IMR-90 (cell line): ENCODE measurements around the gene LTB4R.

ENCODE experiments used
- BHLHE40 ChIP-seq: fragments of 150-350 bp; IDR thresholded peaks from 2 replicates; pipeline ENCODE4 v1.6.1; 2016; ENCODE audit warnings: mild to moderate bottlenecking, low read depth, low read length
- CEBPB ChIP-seq: IDR thresholded peaks from 2 replicates; pipeline ENCODE4 v1.6.1; 2012; ENCODE audit warnings: low read depth, low read length, improper control_type of control experiment
- CHD1 ChIP-seq: IDR thresholded peaks from 2 replicates; pipeline ENCODE4 v1.6.1; 2012; ENCODE audit warnings: low read depth, low read length, improper control_type of control experiment
- FOS ChIP-seq: fragments of 150-350 bp; IDR thresholded peaks from 2 replicates; pipeline ENCODE4 v1.6.1; 2016; ENCODE audit warnings: low read depth, low read length
- MAZ ChIP-seq: IDR thresholded peaks from 2 replicates; pipeline ENCODE4 v1.6.1; 2012; ENCODE audit warnings: low read depth, mild to moderate bottlenecking, low read length, improper control_type of control experiment, moderate library complexity, borderline replicate concordance
- MXI1 ChIP-seq: IDR thresholded peaks from 2 replicates; pipeline ENCODE4 v1.6.1; 2012; ENCODE audit warnings: low read depth, mild to moderate bottlenecking, low read length, moderate library complexity, borderline replicate concordance
- NFE2L2 ChIP-seq: fragments of 150-350 bp; IDR thresholded peaks from 2 replicates; pipeline ENCODE4 v1.6.1; 2016; ENCODE audit warnings: low read depth, mild to moderate bottlenecking, low read length
- POLR2A ChIP-seq: IDR thresholded peaks from 2 replicates; pipeline ENCODE4 v1.6.1; 2012; ENCODE audit warnings: mild to moderate bottlenecking, low read depth, low read length
- RAD21 ChIP-seq: IDR thresholded peaks from 2 replicates; pipeline ENCODE4 v1.6.1; 2012; ENCODE audit warnings: low read length, improper control_type of control experiment
- RFX5 ChIP-seq: IDR thresholded peaks from 2 replicates; pipeline ENCODE4 v1.8.0; 2012; ENCODE audit warnings: low read depth, mild to moderate bottlenecking, low read length, moderate library complexity
- SMC3 ChIP-seq: fragments of 150-350 bp; IDR thresholded peaks from 2 replicates; pipeline ENCODE4 v1.6.1; 2016; ENCODE audit warnings: low read depth, mild to moderate bottlenecking, antibody characterized with exemption, low read length, moderate library complexity
- TF ChIP-seq, protein P1 (sequence below): conservative IDR thresholded peaks from 2 replicates; pipeline ENCODE4 v1.5.1; 2012; ENCODE audit warnings: mild to moderate bottlenecking, low read depth, low read length, improper control_type of control experiment

DNA sequence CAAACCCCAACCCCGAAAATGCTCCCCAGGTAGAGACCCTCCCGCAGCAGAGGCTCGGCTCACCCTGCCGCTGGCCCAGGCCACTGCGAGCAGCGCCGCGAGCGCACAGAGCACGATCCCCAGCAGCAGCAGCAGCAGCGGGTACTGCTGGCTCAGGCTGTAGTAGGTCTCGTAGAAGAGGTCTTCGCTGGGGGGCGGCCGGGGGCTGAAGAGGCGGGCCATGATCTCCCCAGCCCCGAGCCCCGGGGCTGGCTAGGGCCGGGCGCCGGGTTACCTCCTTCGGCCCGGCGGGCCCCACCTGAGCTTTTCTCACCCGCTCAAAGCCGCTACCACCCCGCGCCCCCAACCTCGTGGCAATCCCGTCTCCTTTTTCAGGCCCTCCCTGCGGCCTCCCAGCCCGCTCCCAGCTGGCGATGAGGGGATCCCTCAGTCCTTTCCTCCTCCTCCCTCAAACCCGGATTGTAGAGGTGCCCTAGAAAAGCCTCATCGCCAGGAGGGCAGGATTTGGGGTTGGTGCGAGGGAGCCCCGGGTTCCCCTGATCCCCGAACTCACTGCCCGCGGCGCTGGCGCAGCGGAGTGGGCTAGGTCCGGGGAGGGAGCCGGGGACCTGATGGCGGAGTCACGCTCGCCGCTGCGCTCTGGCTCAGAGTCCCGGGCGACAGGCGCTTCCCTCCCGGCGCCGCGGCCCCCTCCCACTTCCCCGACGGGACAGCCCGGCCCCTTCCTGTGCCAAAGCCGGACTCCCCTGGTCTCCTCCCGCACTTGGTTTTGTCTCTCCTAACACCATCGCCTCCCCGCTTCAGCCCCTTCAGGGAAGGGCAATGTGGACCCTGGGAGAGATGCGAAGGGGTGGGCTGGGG is 23.4 kb downstream of the LTB4R start, which contains the start of gene ADCY4:
- TF ChIP-seq RAD21 = no peak
- TF ChIP-seq, protein P1, sequence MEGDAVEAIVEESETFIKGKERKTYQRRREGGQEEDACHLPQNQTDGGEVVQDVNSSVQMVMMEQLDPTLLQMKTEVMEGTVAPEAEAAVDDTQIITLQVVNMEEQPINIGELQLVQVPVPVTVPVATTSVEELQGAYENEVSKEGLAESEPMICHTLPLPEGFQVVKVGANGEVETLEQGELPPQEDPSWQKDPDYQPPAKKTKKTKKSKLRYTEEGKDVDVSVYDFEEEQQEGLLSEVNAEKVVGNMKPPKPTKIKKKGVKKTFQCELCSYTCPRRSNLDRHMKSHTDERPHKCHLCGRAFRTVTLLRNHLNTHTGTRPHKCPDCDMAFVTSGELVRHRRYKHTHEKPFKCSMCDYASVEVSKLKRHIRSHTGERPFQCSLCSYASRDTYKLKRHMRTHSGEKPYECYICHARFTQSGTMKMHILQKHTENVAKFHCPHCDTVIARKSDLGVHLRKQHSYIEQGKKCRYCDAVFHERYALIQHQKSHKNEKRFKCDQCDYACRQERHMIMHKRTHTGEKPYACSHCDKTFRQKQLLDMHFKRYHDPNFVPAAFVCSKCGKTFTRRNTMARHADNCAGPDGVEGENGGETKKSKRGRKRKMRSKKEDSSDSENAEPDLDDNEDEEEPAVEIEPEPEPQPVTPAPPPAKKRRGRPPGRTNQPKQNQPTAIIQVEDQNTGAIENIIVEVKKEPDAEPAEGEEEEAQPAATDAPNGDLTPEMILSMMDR = no peak
- no peak for TF ChIP-seq BHLHE40
- no peak for TF ChIP-seq CHD1
- no peak for TF ChIP-seq POLR2A
- TF ChIP-seq CEBPB = no peak
- no peak for TF ChIP-seq SMC3
- TF ChIP-seq MAZ = no peak
- no peak for TF ChIP-seq FOS
- TF ChIP-seq MXI1 = no peak
- TF ChIP-seq RFX5 = no peak
- no peak for TF ChIP-seq NFE2L2
